GM23338 (cell line): ENCODE measurements around the gene COPA. TPM values are rescaled to one million over a fixed set of nuclear protein-coding genes. Genes with fewer than 3 reads are reported as not detected.

ENCODE experiments used
- ATAC-seq: fragments of 200-7000 bp; cut with Tn5 transposase; 3 replicates; pipeline ENCODE4 v1.9.1; 2020
- DNase-seq: peaks from one replicate; pipeline ENCODE4 v3.0.0-alpha.2; 2015; ENCODE audit warnings: low spot score
- H2AFZ ChIP-seq: fragments of 200-600 bp; sonication (generic); 2 replicates; pipeline ENCODE4 v1.8.0; 2016; ENCODE audit warnings: antibody characterized with exemption, mild to moderate bottlenecking, moderate library complexity
- H3F3A ChIP-seq: fragments of 200-600 bp; sonication (generic); replicated peaks from 2 replicates; pipeline ENCODE4 v1.8.0; 2017; ENCODE audit warnings: antibody characterized with exemption, mixed run types, low read depth
- H3K27ac ChIP-seq: fragments of 200-600 bp; sonication (generic); 2 replicates; pipeline ENCODE4 v1.6.1; 2016; ENCODE audit warnings: low read depth
- H3K27me3 ChIP-seq: fragments of 200-600 bp; sonication (generic); 2 replicates; pipeline ENCODE4 v1.8.0; 2016; ENCODE audit warnings: mild to moderate bottlenecking, mixed run types, moderate library complexity; ENCODE audit not compliant: insufficient read depth
- H3K36me3 ChIP-seq: fragments of 200-600 bp; sonication (generic); 2 replicates; pipeline ENCODE4 v1.8.0; 2016; ENCODE audit warnings: mild to moderate bottlenecking; ENCODE audit not compliant: insufficient read depth
- H3K4me1 ChIP-seq: fragments of 200-600 bp; sonication (generic); 2 replicates; pipeline ENCODE4 v1.8.0; 2016; ENCODE audit warnings: mild to moderate bottlenecking, moderate library complexity; ENCODE audit not compliant: insufficient read depth
- H3K4me2 ChIP-seq: fragments of 200-600 bp; sonication (generic); 2 replicates; pipeline ENCODE4 v1.7.1; 2017; ENCODE audit warnings: mixed run types
- H3K4me3 ChIP-seq: fragments of 200-600 bp; sonication (generic); 2 replicates; pipeline ENCODE4 v1.6.1; 2016; ENCODE audit warnings: mixed run types
- H3K79me2 ChIP-seq: fragments of 200-600 bp; sonication (generic); replicated peaks from 2 replicates; pipeline ENCODE4 v1.8.0; 2017; ENCODE audit warnings: mild to moderate bottlenecking; ENCODE audit not compliant: insufficient read depth
- H3K9me2 ChIP-seq: fragments of 200-600 bp; sonication (generic); 2 replicates; pipeline ENCODE4 v1.8.0; 2017; ENCODE audit not compliant: insufficient read depth
- H4K20me1 ChIP-seq: fragments of 200-600 bp; sonication (generic); replicated peaks from 2 replicates; pipeline ENCODE4 v1.8.0; 2017; ENCODE audit warnings: mild to moderate bottlenecking; ENCODE audit not compliant: insufficient read depth
- H3K27ac Mint-ChIP-seq: 2 replicates; pipeline ENCODE4 v1.8.0; 2020; ENCODE audit warnings: inconsistent platforms, mild to moderate bottlenecking, moderate library complexity, mixed read lengths
- H3K27me3 Mint-ChIP-seq: 3 replicates; pipeline ENCODE4 v1.8.0; 2022; ENCODE audit warnings: low read depth, mild to moderate bottlenecking, moderate library complexity, mixed read lengths, inconsistent platforms; ENCODE audit not compliant: insufficient read depth, poor library complexity
- H3K36me3 Mint-ChIP-seq: 3 replicates; pipeline ENCODE4 v1.8.0; 2021; ENCODE audit warnings: low read depth, mild to moderate bottlenecking, inconsistent platforms, moderate library complexity, mixed read lengths
- H3K4me1 Mint-ChIP-seq: 3 replicates; pipeline ENCODE4 v1.8.0; 2020; ENCODE audit warnings: mild to moderate bottlenecking, inconsistent platforms, mixed read lengths
- H3K4me3 Mint-ChIP-seq: 3 replicates; pipeline ENCODE4 v1.8.0; 2021; ENCODE audit warnings: moderate library complexity, mild to moderate bottlenecking, inconsistent platforms, mixed read lengths
- H3K9me3 Mint-ChIP-seq: 3 replicates; pipeline ENCODE4 v1.8.0; 2020; ENCODE audit warnings: moderate library complexity, mild to moderate bottlenecking, inconsistent platforms, mixed read lengths
- CTCF ChIP-seq, 2 experiments: fragments of 200-600 bp in 1 of 2; sonication (generic) in 1 of 2; conservative IDR thresholded peaks; 2 replicates each; pipeline versions ENCODE4 v1.5.1 to v1.6.1; 2016 to 2017; ENCODE audit warnings: antibody characterized with exemption in 2 of 2, low read depth in 2 of 2, mild to moderate bottlenecking in 2 of 2, moderate library complexity in 1 of 2
- EZH2phosphoT487 ChIP-seq: fragments of 200-600 bp; sonication (generic); IDR thresholded peaks from one replicate; pipeline ENCODE4 v1.8.1; 2018; ENCODE audit warnings: antibody characterized with exemption; ENCODE audit not compliant: unreplicated experiment
- ZNF331 ChIP-seq: fragments of 250-450 bp; sonication (Bioruptor Pico); IDR thresholded peaks from 2 replicates; pipeline ENCODE4 v1.5.0; 2020; ENCODE audit warnings: low read depth, mild to moderate bottlenecking, moderate library complexity
- polyA plus RNA-seq: library from polyadenylated mRNA; unstranded; fragments of >200 nt; fragmentation: Nextera tagmentation; extraction: Ambion mirVana; gene quantifications from 2 replicates; pipeline ENCODE4 v1.2.1, GENCODE V29; 2016
- small RNA-seq: library from RNA; depleted of rRNA; stranded (forward); fragments of <200 nt; gene quantifications from one replicate; pipeline ENCODE3, GENCODE V24; 2014; ENCODE audit warnings: low replicate concordance
- total RNA-seq: library from RNA; depleted of rRNA; stranded (reverse); fragments of >200 nt; shearing (Covaris generic); gene quantifications from 2 replicates; pipeline ENCODE4 v1.2.3, GENCODE V29; 2014; rRNA removed
- TF ChIP-seq, protein P1 (sequence below): fragments of 250-450 bp; sonication (Bioruptor Pico); IDR thresholded peaks from 2 replicates; pipeline ENCODE4 v1.5.0; 2020; ENCODE audit warnings: mild to moderate bottlenecking, moderate library complexity

COPA gene
- total and polyA plus RNA-seq, 2 experiments from 2014 or later: 58.2 to 87.1 TPM

- TF ChIP-seq, protein P1, sequence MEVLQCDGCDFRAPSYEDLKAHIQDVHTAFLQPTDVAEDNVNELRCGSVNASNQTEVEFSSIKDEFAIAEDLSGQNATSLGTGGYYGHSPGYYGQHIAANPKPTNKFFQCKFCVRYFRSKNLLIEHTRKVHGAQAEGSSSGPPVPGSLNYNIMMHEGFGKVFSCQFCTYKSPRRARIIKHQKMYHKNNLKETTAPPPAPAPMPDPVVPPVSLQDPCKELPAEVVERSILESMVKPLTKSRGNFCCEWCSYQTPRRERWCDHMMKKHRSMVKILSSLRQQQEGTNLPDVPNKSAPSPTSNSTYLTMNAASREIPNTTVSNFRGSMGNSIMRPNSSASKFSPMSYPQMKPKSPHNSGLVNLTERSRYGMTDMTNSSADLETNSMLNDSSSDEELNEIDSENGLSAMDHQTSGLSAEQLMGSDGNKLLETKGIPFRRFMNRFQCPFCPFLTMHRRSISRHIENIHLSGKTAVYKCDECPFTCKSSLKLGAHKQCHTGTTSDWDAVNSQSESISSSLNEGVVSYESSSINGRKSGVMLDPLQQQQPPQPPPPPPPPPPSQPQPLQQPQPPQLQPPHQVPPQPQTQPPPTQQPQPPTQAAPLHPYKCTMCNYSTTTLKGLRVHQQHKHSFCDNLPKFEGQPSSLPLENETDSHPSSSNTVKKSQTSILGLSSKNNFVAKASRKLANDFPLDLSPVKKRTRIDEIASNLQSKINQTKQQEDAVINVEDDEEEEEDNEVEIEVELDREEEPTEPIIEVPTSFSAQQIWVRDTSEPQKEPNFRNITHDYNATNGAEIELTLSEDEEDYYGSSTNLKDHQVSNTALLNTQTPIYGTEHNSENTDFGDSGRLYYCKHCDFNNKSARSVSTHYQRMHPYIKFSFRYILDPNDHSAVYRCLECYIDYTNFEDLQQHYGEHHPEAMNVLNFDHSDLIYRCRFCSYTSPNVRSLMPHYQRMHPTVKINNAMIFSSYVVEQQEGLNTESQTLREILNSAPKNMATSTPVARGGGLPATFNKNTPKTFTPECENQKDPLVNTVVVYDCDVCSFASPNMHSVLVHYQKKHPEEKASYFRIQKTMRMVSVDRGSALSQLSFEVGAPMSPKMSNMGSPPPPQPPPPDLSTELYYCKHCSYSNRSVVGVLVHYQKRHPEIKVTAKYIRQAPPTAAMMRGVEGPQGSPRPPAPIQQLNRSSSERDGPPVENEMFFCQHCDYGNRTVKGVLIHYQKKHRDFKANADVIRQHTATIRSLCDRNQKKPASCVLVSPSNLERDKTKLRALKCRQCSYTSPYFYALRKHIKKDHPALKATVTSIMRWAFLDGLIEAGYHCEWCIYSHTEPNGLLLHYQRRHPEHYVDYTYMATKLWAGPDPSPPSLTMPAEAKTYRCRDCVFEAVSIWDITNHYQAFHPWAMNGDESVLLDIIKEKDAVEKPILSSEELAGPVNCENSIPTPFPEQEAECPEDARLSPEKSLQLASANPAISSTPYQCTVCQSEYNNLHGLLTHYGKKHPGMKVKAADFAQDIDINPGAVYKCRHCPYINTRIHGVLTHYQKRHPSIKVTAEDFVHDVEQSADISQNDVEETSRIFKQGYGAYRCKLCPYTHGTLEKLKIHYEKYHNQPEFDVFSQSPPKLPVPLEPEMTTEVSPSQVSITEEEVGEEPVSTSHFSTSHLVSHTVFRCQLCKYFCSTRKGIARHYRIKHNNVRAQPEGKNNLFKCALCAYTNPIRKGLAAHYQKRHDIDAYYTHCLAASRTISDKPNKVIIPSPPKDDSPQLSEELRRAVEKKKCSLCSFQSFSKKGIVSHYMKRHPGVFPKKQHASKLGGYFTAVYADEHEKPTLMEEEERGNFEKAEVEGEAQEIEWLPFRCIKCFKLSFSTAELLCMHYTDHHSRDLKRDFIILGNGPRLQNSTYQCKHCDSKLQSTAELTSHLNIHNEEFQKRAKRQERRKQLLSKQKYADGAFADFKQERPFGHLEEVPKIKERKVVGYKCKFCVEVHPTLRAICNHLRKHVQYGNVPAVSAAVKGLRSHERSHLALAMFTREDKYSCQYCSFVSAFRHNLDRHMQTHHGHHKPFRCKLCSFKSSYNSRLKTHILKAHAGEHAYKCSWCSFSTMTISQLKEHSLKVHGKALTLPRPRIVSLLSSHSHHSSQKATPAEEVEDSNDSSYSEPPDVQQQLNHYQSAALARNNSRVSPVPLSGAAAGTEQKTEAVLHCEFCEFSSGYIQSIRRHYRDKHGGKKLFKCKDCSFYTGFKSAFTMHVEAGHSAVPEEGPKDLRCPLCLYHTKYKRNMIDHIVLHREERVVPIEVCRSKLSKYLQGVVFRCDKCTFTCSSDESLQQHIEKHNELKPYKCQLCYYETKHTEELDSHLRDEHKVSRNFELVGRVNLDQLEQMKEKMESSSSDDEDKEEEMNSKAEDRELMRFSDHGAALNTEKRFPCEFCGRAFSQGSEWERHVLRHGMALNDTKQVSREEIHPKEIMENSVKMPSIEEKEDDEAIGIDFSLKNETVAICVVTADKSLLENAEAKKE (CRISPR knock-in tag): no peak
Observed at GRCh38 chr1:160243767-160244166, 99.3 kb downstream of the COPA start (continued).

DNA sequence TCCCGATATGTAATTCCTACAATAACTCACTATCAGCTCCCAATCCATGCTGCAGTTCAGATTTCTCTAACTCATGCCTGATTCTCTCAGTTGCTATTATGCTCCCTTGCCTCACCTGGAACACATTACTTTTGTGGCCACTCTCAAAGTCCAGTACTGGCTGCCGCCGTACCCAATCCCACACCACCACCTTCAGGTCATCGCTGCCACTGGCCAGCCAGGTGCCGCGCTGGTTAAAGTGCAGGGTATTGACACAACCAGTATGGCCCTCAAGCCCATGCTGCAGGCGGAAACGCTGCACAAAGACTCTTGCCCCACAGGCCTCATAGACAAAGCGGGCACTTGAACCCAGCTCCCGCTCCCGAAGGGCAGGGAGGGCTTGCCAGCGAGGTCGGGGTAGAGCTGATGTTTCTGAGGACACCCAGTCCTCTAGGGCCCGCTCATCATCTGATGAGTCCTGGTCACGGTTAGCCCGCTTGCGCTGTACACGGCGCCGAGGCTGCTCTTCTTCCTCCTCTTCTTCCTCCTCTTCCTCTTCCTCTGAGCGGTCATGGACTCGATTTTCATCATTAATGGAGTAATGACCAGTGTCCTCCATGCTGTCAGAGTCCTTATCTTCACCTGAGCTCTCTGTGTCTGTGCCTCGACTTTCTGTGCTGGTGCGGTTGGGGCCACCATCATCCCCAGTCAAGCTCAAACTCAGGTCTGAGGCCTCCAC lies 103.3 kb downstream of the COPA start:
- DNase-seq: no peak
- H3K36me3 Mint-ChIP-seq: peaks cover 59% of the 10 kb centered on the region
- no peak overlapping the region for H3K4me2 ChIP-seq
- H3K36me3 ChIP-seq: peaks cover 57% of the 10 kb centered on the region
- no peak overlapping the region for H3K4me3 Mint-ChIP-seq
- peak in 1 of 2 experiments; percentile 30; a peak in 2 of 4 replicates for TF ChIP-seq CTCF (conservative IDR thresholded peaks at IDR 0.05; ENCODE audit: low read depth in 2 of 2)
- no peak for TF ChIP-seq EZH2phosphoT487
- no peak for TF ChIP-seq ZNF331 (CRISPR knock-in tag)
- no peak overlapping the region for H3K27ac ChIP-seq
- H3K27me3 ChIP-seq: no peaks in the 10 kb centered on the region
- no peak overlapping the region for H3K4me3 ChIP-seq
- peaks cover 8% of the 10 kb centered on the region; the same call in 1 of the 2 replicates for H3F3A ChIP-seq
- H3K27ac Mint-ChIP-seq: no peak overlapping the region
- no peaks in the 10 kb centered on the region for H3K9me2 ChIP-seq
- no peaks in the 10 kb centered on the region; the same call in 2 of the 3 replicates for H3K4me1 Mint-ChIP-seq
- no peaks in the 10 kb centered on the region for H3K9me3 Mint-ChIP-seq
- peaks cover 26% of the 10 kb centered on the region for H4K20me1 ChIP-seq
- no peak for ATAC-seq
- no peaks in the 10 kb centered on the region for H3K4me1 ChIP-seq
- H3K27me3 Mint-ChIP-seq: no peaks in the 10 kb centered on the region
- no peak overlapping the region for H2AFZ ChIP-seq
- peaks cover 26% of the 10 kb centered on the region for H3K79me2 ChIP-seq

Small RNAs within 50 kb of the gene (small RNA-seq; reads per million reads assigned to genes)
- not detected for gene RF00019
- gene RNU4-42P: 1.0 reads per million, percentile 63 among the genes with 10 or more reads in this experiment

Other genes starting within 250 kb of the COPA start
- 111 and 120 TPM in 2 replicates for gene IGSF8, start 244.6 kb downstream of the COPA start, total RNA-seq
- 38.4 and 41.5 TPM in 2 replicates for gene IGSF8, start 244.6 kb downstream of the COPA start, polyA plus RNA-seq
- gene ATP1A2, start 227.5 kb downstream of the COPA start, total RNA-seq: 17.7 and 18.3 TPM in 2 replicates
- gene ATP1A2, start 227.5 kb downstream of the COPA start, polyA plus RNA-seq: 4.9 and 5.2 TPM in 2 replicates
- gene ATP1A4, start 191.6 kb downstream of the COPA start, total RNA-seq: 0.23 and 0.63 TPM in 2 replicates
- gene ATP1A4, start 191.6 kb downstream of the COPA start, polyA plus RNA-seq: 0.27 and 0.43 TPM in 2 replicates
- 1.2 and 2.8 TPM in 2 replicates for gene CASQ1, start 152.7 kb downstream of the COPA start, total RNA-seq
- 1.0 and 1.1 TPM in 2 replicates for gene CASQ1, start 152.7 kb downstream of the COPA start, polyA plus RNA-seq
- 80.8 and 104 TPM in 2 replicates for gene PEA15, start 137.9 kb downstream of the COPA start, total RNA-seq
- gene PEA15, start 137.9 kb downstream of the COPA start, polyA plus RNA-seq: 60.3 and 66.6 TPM in 2 replicates
- 84.4 and 104 TPM in 2 replicates for gene DCAF8, start 80.7 kb downstream of the COPA start, total RNA-seq
- gene DCAF8, start 80.7 kb downstream of the COPA start, polyA plus RNA-seq: 44.1 and 55.0 TPM in 2 replicates
- gene PEX19, start 58.1 kb downstream of the COPA start, total RNA-seq: 56.7 and 84.9 TPM in 2 replicates
- 18.4 and 21.8 TPM in 2 replicates for gene PEX19, start 58.1 kb downstream of the COPA start, polyA plus RNA-seq
- 45.9 and 47.5 TPM in 2 replicates for gene NCSTN, start 133 bp upstream of the COPA start, total RNA-seq
- 36.0 and 37.4 TPM in 2 replicates for gene NCSTN, start 133 bp upstream of the COPA start, polyA plus RNA-seq
- 0.50 and 0.69 TPM in 2 replicates for gene NHLH1, start 23.8 kb upstream of the COPA start, total RNA-seq
- gene NHLH1, start 23.8 kb upstream of the COPA start, polyA plus RNA-seq: 0.78 and 0.89 TPM in 2 replicates
- gene VANGL2, start 57.3 kb upstream of the COPA start, total RNA-seq: 42.8 and 51.3 TPM in 2 replicates
- gene VANGL2, start 57.3 kb upstream of the COPA start, polyA plus RNA-seq: 16.8 and 17.7 TPM in 2 replicates
- gene SLAMF6, start 180.0 kb upstream of the COPA start, total RNA-seq: not detected in 2 replicates
- gene SLAMF6, start 180.0 kb upstream of the COPA start, polyA plus RNA-seq: not detected in 2 replicates
- gene CD84, start 236.2 kb upstream of the COPA start, total RNA-seq: under 0.01 TPM in 1 of 2 replicates, not detected in the other
- not detected in 2 replicates for gene CD84, start 236.2 kb upstream of the COPA start, polyA plus RNA-seq